K562 (cell line): ENCODE results near the gene TPR.

ENCODE experiments used
- BDP1 ChIP-seq: IDR thresholded peaks from 3 replicates; pipeline ENCODE4 v1.6.1; 2011; ENCODE audit not compliant: insufficient read length, insufficient read depth
- CBX3 ChIP-seq, 2 experiments: IDR thresholded peaks; 1 replicate in 1 of 2; 2 replicates in 1 of 2; pipeline ENCODE4 v1.6.1; 2012; ENCODE audit warnings: inconsistent platforms in 2 of 2, low read length in 2 of 2, borderline replicate concordance in 1 of 2, control low read depth in 1 of 2
- CREB1 ChIP-seq, 2 experiments: sonication (generic) in 1 of 2; formaldehyde crosslinking in 1 of 2; IDR thresholded peaks; 2 replicates each; pipeline versions ENCODE4 v1.6.1 to v1.8.0; 2012 to 2022; ENCODE audit warnings: inconsistent platforms in 1 of 2, mild to moderate bottlenecking in 1 of 2, missing genetic modification reagents in 1 of 2, moderate library complexity in 1 of 2
- GATA2 ChIP-seq: sonication (generic); formaldehyde crosslinking; IDR thresholded peaks from 2 replicates; pipeline ENCODE4 v1.4.0; 2020; ENCODE audit warnings: mild to moderate bottlenecking, missing genetic modification reagents
- MCM3 ChIP-seq: fragments of 450-650 bp; IDR thresholded peaks from 2 replicates; pipeline ENCODE4 v1.6.1; 2016
- POLR2A ChIP-seq: fragments of 450-650 bp; conservative IDR thresholded peaks from 2 replicates; pipeline ENCODE4 v1.6.1; 2016
- RBM39 ChIP-seq: fragments of 200-400 bp; formaldehyde crosslinking; optimal IDR thresholded peaks from 2 replicates; pipeline ENCODE3; 2018; ENCODE audit warnings: low read depth, low read length
- TF ChIP-seq, protein P1 (sequence below), 3 experiments: IDR thresholded peaks in 2 of 3; conservative IDR thresholded peaks in 1 of 3; 2 replicates each; pipeline ENCODE4 v1.5.1; 2011 to 2012; ENCODE audit warnings: low read length in 3 of 3, mild to moderate bottlenecking in 3 of 3, control low read depth in 2 of 3, improper control_type of control experiment in 1 of 3, inconsistent platforms in 1 of 3, low read depth in 1 of 3, mixed read lengths in 1 of 3, moderate library complexity in 1 of 3; ENCODE audit not compliant: insufficient read depth in 2 of 3
- TF ChIP-seq, protein P2 (sequence below): fragments of 450-650 bp; IDR thresholded peaks from 2 replicates; pipeline ENCODE4 v1.6.1; 2016

- TF ChIP-seq POLR2A (no peak), MCM3 (no peak), CBX3 (IDR thresholded peaks at IDR 0.05; ENCODE audit: borderline replicate concordance in 1 of 2, low read length in 2 of 2) (no peak), GATA2 (no peak), BDP1 (no peak), RBM39 (no peak), CREB1 (IDR thresholded peaks at IDR 0.05) (no peak), CREB1 (CRISPR knock-in tag; IDR thresholded peaks at IDR 0.05) (no peak)
- TF ChIP-seq, protein P1, sequence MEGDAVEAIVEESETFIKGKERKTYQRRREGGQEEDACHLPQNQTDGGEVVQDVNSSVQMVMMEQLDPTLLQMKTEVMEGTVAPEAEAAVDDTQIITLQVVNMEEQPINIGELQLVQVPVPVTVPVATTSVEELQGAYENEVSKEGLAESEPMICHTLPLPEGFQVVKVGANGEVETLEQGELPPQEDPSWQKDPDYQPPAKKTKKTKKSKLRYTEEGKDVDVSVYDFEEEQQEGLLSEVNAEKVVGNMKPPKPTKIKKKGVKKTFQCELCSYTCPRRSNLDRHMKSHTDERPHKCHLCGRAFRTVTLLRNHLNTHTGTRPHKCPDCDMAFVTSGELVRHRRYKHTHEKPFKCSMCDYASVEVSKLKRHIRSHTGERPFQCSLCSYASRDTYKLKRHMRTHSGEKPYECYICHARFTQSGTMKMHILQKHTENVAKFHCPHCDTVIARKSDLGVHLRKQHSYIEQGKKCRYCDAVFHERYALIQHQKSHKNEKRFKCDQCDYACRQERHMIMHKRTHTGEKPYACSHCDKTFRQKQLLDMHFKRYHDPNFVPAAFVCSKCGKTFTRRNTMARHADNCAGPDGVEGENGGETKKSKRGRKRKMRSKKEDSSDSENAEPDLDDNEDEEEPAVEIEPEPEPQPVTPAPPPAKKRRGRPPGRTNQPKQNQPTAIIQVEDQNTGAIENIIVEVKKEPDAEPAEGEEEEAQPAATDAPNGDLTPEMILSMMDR (IDR thresholded peaks at IDR 0.05 in 2 of 3, conservative IDR thresholded peaks at IDR 0.05 in 1 of 3; ENCODE audit: insufficient read depth in 2 of 3, low read depth in 1 of 3, low read length in 3 of 3), result no peak
- TF ChIP-seq, protein P2, sequence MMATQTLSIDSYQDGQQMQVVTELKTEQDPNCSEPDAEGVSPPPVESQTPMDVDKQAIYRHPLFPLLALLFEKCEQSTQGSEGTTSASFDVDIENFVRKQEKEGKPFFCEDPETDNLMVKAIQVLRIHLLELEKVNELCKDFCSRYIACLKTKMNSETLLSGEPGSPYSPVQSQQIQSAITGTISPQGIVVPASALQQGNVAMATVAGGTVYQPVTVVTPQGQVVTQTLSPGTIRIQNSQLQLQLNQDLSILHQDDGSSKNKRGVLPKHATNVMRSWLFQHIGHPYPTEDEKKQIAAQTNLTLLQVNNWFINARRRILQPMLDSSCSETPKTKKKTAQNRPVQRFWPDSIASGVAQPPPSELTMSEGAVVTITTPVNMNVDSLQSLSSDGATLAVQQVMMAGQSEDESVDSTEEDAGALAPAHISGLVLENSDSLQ, result no peak
Measured at GRCh38 chr1:186282466-186282865, 92.6 kb downstream of the TPR start.
